Testis (tissue), 3 donors: Measurements from ENCODE around the gene ANKRD11. TPM values are rescaled to one million over a fixed set of nuclear protein-coding genes. Genes with fewer than 3 reads are reported as not detected.
"Not testable (repeated sequence)": the region's sequence is repeated elsewhere in the genome, so short reads cannot be mapped to it uniquely, and the experiment has no call there.

Experiments used
- DNase-seq: peaks from one replicate; pipeline ENCODE4 v3.0.0-alpha.2; 2019
- H3K27ac ChIP-seq, 2 donors: fragments of 200-600 bp; sonication (generic); one replicate each; pipeline ENCODE4 v1.5.1; 2019
- H3K27me3 ChIP-seq: fragments of 200-600 bp; sonication (generic); one replicate; pipeline ENCODE4 v1.5.1; 2019
- H3K36me3 ChIP-seq: fragments of 200-600 bp; sonication (generic); one replicate; pipeline ENCODE4 v1.5.1; 2017; ENCODE audit warnings: low read depth; ENCODE audit errors: missing control alignments
- H3K4me1 ChIP-seq: fragments of 200-600 bp; sonication (generic); one replicate; pipeline ENCODE4 v1.5.1; 2019
- H3K4me3 ChIP-seq, 2 donors: fragments of 200-600 bp; sonication (generic); one replicate each; pipeline ENCODE4 v1.5.1; 2017 to 2019
- H3K9me3 ChIP-seq: fragments of 200-600 bp; sonication (generic); one replicate; pipeline ENCODE4 v1.5.1; 2017
- POLR2A ChIP-seq: fragments of 450-650 bp; IDR thresholded peaks from one replicate; pipeline ENCODE4 v1.6.1; 2017; ENCODE audit warnings: antibody characterized with exemption, mild to moderate bottlenecking, moderate library complexity
- WGBS, 2 donors: methylation state at CpG; one replicate each; pipeline ENCODE4 v1.1.5; 2018; 5-methylcytosine and 5-hydroxymethylcytosine counted together
- intact Hi-C: fragments of 100-400 bp; cut with DNase I; formaldehyde crosslinking; loops from one replicate; pipeline ENCODE4 v1.15.1; 2023; ENCODE audit warnings: low total_unique reads
- polyA plus RNA-seq: library from polyadenylated mRNA; stranded (reverse); fragments of 350-450 nt; fragmentation: Illumina TruSeq; extraction: RNeasy Lipid Tissue Mini Kit (QIAGEN cat#74804); gene quantifications from one replicate; pipeline ENCODE4 v1.2.3, GENCODE V29; 2014; ENCODE audit warnings: low read depth, low replicate concordance; ENCODE audit not compliant: insufficient read depth
- total RNA-seq, 2 donors: library from RNA; depleted of rRNA; stranded (reverse); fragments of >200 nt; gene quantifications; one replicate each; pipeline ENCODE4 v1.2.3, GENCODE V29; 2016
- TF ChIP-seq, protein P1 (sequence below), 3 experiments: fragments of 450-650 bp in 2 of 3; fragments of 200-600 bp in 1 of 3; sonication (generic) in 1 of 3; IDR thresholded peaks; one replicate each; pipeline ENCODE4 v1.5.1; 2016 to 2019; ENCODE audit warnings: antibody characterized with exemption in 3 of 3, mild to moderate bottlenecking in 2 of 3, moderate library complexity in 1 of 3

Gene ANKRD11
- total and polyA plus RNA-seq, 3 donors from 2014 or later = 49.7 to 187 (median 150) TPM

DNA sequence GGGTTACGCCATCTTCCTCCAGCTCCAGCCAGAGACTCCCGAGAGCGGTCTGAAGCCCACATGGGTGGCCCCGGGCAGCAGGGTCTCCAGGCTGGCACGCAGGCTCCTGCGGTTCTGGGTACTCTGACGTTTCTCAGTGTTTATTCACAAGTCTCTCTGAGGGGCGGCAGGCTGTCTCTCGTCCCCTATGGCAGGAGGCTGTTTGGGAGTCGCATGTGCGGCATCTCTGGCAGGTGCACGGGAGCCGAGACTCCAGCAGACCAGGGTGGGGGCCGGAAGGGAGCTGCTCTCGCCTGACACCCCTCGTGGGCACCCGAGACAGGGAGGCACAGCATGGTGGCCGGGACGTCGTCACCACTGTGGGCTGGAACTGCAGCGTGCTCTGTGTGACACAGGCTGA is 224.7 kb downstream of the ANKRD11 start:
- H3K4me1 ChIP-seq = peaks cover 19% of the 10 kb centered on the region
- H3K27me3 ChIP-seq = no peaks in the 10 kb centered on the region
- 85 to 94% methylated on average over 17 to 21 of the region's 21 CpGs for WGBS, 2 donors
- H3K36me3 ChIP-seq = peaks cover 2% of the 10 kb centered on the region
- intact Hi-C loops = no loop called here
- H3K4me3 ChIP-seq = no peak overlapping the region
- no peaks in the 10 kb centered on the region for H3K9me3 ChIP-seq
- TF ChIP-seq POLR2A = no peak
- TF ChIP-seq, protein P1, sequence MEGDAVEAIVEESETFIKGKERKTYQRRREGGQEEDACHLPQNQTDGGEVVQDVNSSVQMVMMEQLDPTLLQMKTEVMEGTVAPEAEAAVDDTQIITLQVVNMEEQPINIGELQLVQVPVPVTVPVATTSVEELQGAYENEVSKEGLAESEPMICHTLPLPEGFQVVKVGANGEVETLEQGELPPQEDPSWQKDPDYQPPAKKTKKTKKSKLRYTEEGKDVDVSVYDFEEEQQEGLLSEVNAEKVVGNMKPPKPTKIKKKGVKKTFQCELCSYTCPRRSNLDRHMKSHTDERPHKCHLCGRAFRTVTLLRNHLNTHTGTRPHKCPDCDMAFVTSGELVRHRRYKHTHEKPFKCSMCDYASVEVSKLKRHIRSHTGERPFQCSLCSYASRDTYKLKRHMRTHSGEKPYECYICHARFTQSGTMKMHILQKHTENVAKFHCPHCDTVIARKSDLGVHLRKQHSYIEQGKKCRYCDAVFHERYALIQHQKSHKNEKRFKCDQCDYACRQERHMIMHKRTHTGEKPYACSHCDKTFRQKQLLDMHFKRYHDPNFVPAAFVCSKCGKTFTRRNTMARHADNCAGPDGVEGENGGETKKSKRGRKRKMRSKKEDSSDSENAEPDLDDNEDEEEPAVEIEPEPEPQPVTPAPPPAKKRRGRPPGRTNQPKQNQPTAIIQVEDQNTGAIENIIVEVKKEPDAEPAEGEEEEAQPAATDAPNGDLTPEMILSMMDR (IDR thresholded peaks at IDR 0.05) = no peak
- DNase-seq = no peak
- H3K27ac ChIP-seq = no peak overlapping the region

DNA sequence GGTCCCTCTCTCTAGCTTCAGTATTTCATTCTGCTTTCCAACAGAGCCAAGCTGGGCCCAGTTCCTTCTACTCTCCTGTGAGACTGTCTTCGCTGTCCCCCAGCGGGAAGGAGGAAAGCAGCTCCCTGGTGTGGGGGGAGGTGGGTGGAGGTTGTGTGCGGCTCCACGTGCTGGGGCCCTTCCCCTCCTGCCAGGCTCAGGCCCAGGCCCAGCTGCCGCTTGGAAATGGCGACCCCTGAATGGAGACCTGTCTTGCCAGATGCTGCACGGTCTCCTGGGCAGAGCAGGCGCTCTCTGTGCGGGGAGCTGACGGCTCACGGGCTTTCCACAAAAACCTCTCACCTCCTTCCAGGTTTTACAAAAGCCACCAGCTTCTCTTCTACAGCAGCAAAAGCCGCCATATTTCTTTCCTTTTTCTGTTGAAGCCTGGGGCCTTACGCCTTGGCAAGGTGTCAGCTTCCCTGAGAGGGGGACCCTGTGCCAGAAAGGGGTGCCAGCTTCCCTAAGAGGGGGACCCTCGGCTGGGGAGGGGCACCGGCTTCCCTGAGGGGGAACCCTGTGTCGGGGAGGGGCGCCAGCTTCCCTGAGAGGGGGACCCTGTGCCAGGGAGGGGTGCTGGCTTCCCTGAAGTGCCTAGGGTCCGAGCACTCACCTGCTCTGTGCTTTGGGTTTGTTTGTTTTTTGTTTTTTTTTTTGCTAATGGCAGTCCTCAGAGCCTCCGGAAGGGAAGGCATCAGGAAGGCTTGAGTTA is 225.4 kb downstream of the ANKRD11 start:
- Histone ChIP-seq H3K4me1 (peaks cover 19% of the 10 kb centered on the region), H3K36me3 (peaks cover 2% of the 10 kb centered on the region), H3K27me3 (no peaks in the 10 kb centered on the region), H3K27ac (no peak overlapping the region), H3K4me3 (no peak overlapping the region), H3K9me3 (no peaks in the 10 kb centered on the region)
- intact Hi-C loops = no loop called here
- no peak for TF ChIP-seq POLR2A
- TF ChIP-seq, protein P1 (IDR thresholded peaks at IDR 0.05) = no peak
- 91 to 95% methylated on average over 17 to 19 of the region's 19 CpGs for WGBS, 2 donors
- DNase-seq = no peak

DNA sequence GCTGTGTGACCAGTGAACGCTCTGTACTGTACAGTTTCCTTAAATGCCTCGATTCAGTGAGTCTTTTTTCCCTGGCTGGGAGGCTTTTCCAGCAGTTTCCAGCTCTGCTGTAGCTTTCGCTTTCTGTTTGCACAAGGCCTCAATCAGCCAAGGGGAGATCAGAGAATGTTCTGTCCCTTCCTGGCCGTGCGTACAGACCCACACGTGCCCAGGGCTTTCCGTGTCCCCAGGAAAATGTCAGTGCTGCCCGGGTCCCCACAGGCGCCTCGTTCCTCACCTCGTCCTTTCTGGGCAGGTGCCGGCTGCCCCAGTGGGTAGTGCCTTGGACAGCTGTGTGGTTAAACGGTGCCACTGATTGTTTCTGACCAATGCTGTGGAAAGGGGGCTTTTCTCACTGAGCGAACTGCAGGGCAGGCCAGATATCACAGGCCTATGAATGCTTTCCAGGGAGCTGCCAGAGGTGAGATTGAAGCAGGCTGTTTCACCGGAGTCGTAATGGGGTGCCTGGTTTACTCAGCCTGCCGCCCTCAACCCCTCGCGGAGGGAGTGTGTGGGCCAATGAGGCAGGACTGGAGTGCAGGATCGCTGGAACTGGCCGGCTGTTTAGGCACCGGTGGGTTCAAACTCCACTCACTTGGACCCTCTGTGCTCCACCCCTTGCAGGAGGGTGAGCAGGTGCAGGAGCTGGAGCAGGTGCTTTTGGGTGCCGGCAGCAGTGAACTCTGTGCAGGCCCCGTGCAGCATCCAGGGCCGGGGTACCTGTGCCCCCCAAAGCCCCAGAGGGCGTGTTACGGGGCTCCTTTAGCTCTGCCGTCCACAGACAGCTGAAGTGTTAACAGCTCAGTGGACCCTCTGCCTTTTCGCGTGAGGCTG is 228.4 kb downstream of the ANKRD11 start:
- intact Hi-C loops = no loop called here
- TF ChIP-seq, protein P1 (IDR thresholded peaks at IDR 0.05) = no peak
- TF ChIP-seq POLR2A = no peak
- H3K36me3 ChIP-seq = peaks cover 2% of the 10 kb centered on the region
- DNase-seq = peak; percentile 63
- 68 to 76% methylated on average over 26 to 30 of the region's 30 CpGs for WGBS, 2 donors
- H3K4me1 ChIP-seq = peaks cover 8% of the 10 kb centered on the region
- H3K9me3 ChIP-seq = no peaks in the 10 kb centered on the region
- H3K27me3 ChIP-seq = no peaks in the 10 kb centered on the region
- H3K27ac ChIP-seq = peak overlapping the region; percentile 42 to 53
- H3K4me3 ChIP-seq = no peak overlapping the region

DNA sequence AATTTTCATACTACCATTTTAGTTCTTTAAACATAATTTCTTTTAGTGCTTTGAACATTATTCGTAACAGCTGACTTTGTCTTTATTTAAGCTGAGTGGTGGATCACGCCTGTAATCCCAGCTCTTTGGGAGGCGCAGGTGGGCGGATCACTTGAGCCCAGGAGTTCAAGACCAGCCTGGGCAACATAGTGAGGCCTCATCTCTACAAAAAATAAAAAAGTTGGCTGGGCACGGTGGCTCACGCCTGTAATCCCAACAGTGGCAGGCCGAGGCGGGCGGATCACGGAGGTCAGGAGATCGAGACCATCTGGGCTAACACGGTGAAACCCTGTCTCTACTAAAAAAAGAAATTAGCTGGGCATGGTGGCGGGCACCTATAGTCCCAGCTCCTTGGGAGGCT is 230.5 kb downstream of the ANKRD11 start:
- WGBS, 2 donors = 95 to 96% methylated on average over 13 of the region's 13 CpGs
- not testable (repeated sequence) for H3K9me3 ChIP-seq

DNA sequence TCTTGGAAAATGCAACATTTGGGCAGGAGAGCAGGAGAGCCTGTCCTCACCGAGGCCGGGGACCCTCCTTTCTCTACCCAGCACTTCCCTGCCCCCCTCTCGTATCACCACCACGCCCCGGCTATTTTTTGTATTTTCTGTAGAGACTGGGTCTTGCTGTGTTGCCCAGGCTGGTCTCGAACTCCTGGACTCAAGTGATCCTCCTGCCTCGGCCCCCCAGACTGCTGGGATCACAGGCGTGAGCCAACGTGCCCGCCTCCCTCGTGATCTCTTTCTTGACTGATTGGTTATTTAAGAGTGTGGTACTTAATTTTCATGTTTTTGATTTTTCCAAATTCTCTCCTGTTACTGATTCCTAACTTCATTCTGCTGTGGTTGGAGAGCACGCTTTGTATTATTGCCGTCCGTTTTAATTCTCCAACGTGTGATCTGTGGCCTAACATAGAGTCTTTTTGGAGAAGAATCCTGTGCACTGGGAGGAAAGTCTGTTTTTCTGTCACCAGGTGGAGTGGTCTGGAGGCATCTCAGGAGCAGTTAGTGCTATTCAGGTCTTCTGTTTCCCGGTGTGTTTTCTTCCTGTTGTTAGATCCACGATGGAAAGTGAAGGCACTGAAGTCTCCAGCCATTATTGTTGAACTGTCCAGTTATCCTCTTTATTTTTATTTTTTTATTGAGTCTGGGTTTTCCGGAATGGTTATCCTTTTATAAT is 232.4 kb downstream of the ANKRD11 start:
- Histone ChIP-seq H3K27ac (no peak overlapping the region), H3K4me3 (peak overlapping the region in 1 of 2 donors; percentile 54), H3K4me1 (peaks cover 11% of the 10 kb centered on the region), H3K36me3 (no peaks in the 10 kb centered on the region), H3K27me3 (no peaks in the 10 kb centered on the region), H3K9me3 (no peaks in the 10 kb centered on the region)
- WGBS, 2 donors = 52 to 58% methylated on average over 18 of the region's 18 CpGs
- DNase-seq = no peak
- intact Hi-C loops = no loop called here
- no peak for TF ChIP-seq POLR2A
- TF ChIP-seq, protein P1 (IDR thresholded peaks at IDR 0.05) = no peak

More for the DNA sequence above, 230.5 kb downstream of the ANKRD11 start:
- H3K27ac ChIP-seq, H3K27me3 ChIP-seq, H3K4me3 ChIP-seq, intact Hi-C loops, DNase-seq, H3K36me3 ChIP-seq: not testable (repeated sequence)
- H3K4me1 ChIP-seq = peaks cover 11% of the 10 kb centered on the region
